Measurements from ENCODE around the gene GAPDH. TPM values are rescaled to one million over a fixed set of nuclear protein-coding genes. Genes with fewer than 3 reads are reported as not detected.

The GAPDH gene
- total RNA-seq, 4 donors from 2014 or later: 1,806 to 2,946 (median 2,333) TPM

GRCh38 chr12:6500466-6500865, 33.9 kb upstream of the GAPDH start:
- H3K4me1 ChIP-seq: peaks cover 0 to 3% (median 2%) of the 10 kb centered on the region in 4 donors
- peaks cover 0 to 5% (median 0%) of the 10 kb centered on the region in 4 donors for H3K36me3 ChIP-seq
- in situ Hi-C loops (cut with MboI; ENCODE audit: low pct_ligation_motif_present in 1 of 4, low pct_unique_long_range_greater_than_20kb in 1 of 4, low sequenced_read_pairs in 3 of 4): no loop called here
- 92 to 100% methylated on average over 1 to 2 of the region's 2 CpGs for WGBS, 2 donors (ENCODE audit: low coverage in 1 of 2)
- no peaks in the 10 kb centered on the region for H3K27me3 ChIP-seq
- intact Hi-C loops (cut with DNase I; ENCODE audit: low total_unique reads): no loop called here
- no peaks in the 10 kb centered on the region for H3K9me3 ChIP-seq
- H3K4me3 ChIP-seq: no peak overlapping the region
- H3K27ac ChIP-seq: no peak overlapping the region
- TF ChIP-seq POLR2AphosphoS5 (IDR thresholded peaks at IDR 0.05) (no peak), CTCF (IDR thresholded peaks at IDR 0.05) (no peak), EP300 (IDR thresholded peaks at IDR 0.05; ENCODE audit: low read depth) (no peak), POLR2A (IDR thresholded peaks at IDR 0.05) (no peak)
- no peak for DNase-seq

- TF ChIP-seq POLR2A (IDR thresholded peaks at IDR 0.05): no peak
- no peak for TF ChIP-seq POLR2AphosphoS5 (IDR thresholded peaks at IDR 0.05)
- no peak for TF ChIP-seq CTCF (IDR thresholded peaks at IDR 0.05)
- TF ChIP-seq EP300 (IDR thresholded peaks at IDR 0.05; ENCODE audit: low read depth): no peak
- H3K4me3 ChIP-seq: no peak overlapping the region
- H3K4me1 ChIP-seq: no peaks in the 10 kb centered on the region
- intact Hi-C loops (cut with DNase I; ENCODE audit: low total_unique reads): no loop called here
- no peak for DNase-seq
- H3K9me3 ChIP-seq: no peaks in the 10 kb centered on the region
- in situ Hi-C loops (cut with MboI; ENCODE audit: low pct_ligation_motif_present in 1 of 4, low pct_unique_long_range_greater_than_20kb in 1 of 4, low sequenced_read_pairs in 3 of 4): no loop called here
- H3K36me3 ChIP-seq: peaks cover 0 to 9% (median 3%) of the 10 kb centered on the region in 4 donors
- H3K27me3 ChIP-seq: no peaks in the 10 kb centered on the region
- WGBS, 2 donors (ENCODE audit: low coverage in 1 of 2): 90 to 93% methylated on average over 10 to 12 of the region's 12 CpGs
- H3K27ac ChIP-seq: no peak overlapping the region
Observed at GRCh38 chr12:6507102-6507998, 27.0 kb upstream of the GAPDH start.

- Histone ChIP-seq H3K27me3 (no peaks in the 10 kb centered on the region), H3K4me3 (no peak overlapping the region), H3K36me3 (peaks cover 0 to 15% (median 6%) of the 10 kb centered on the region in 4 donors), H3K4me1 (no peaks in the 10 kb centered on the region), H3K27ac (no peak overlapping the region), H3K9me3 (no peaks in the 10 kb centered on the region)
- 50 to 82% methylated on average over 2 to 7 of the region's 7 CpGs for WGBS, 2 donors (ENCODE audit: low coverage in 1 of 2)
- in situ Hi-C loops (cut with MboI; ENCODE audit: low pct_ligation_motif_present in 1 of 4, low pct_unique_long_range_greater_than_20kb in 1 of 4, low sequenced_read_pairs in 3 of 4): no loop called here
- DNase-seq: no peak
- no peak for TF ChIP-seq POLR2AphosphoS5 (IDR thresholded peaks at IDR 0.05)
- TF ChIP-seq POLR2A (IDR thresholded peaks at IDR 0.05): no peak
- no peak for TF ChIP-seq CTCF (IDR thresholded peaks at IDR 0.05)
- no peak for TF ChIP-seq EP300 (IDR thresholded peaks at IDR 0.05; ENCODE audit: low read depth)
- intact Hi-C loops (cut with DNase I; ENCODE audit: low total_unique reads): no loop called here
Observed at GRCh38 chr12:6508087-6508486, 26.2 kb upstream of the GAPDH start.

GRCh38 chr12:6520186-6520585, 14.1 kb upstream of the GAPDH start:
- Histone ChIP-seq H3K27me3 (no peaks in the 10 kb centered on the region), H3K4me3 (no peak overlapping the region), H3K4me1 (no peaks in the 10 kb centered on the region), H3K9me3 (no peaks in the 10 kb centered on the region), H3K36me3 (peaks cover 0 to 70% (median 35%) of the 10 kb centered on the region in 4 donors), H3K27ac (no peak overlapping the region)
- WGBS, 2 donors (ENCODE audit: low coverage in 1 of 2): 86 to 95% methylated on average over 2 to 3 of the region's 3 CpGs
- DNase-seq: no peak
- in situ Hi-C loops (cut with MboI; ENCODE audit: low pct_ligation_motif_present in 1 of 4, low pct_unique_long_range_greater_than_20kb in 1 of 4, low sequenced_read_pairs in 3 of 4) (no loop called here), intact Hi-C loops (cut with DNase I; ENCODE audit: low total_unique reads) (no loop called here)
- TF ChIP-seq POLR2AphosphoS5 (IDR thresholded peaks at IDR 0.05): no peak
- no peak for TF ChIP-seq POLR2A (IDR thresholded peaks at IDR 0.05)

Measured in transverse colon (tissue), 4 donors.